ENCODE measurements around the gene TPCN2.

TPCN2 gene

DNA sequence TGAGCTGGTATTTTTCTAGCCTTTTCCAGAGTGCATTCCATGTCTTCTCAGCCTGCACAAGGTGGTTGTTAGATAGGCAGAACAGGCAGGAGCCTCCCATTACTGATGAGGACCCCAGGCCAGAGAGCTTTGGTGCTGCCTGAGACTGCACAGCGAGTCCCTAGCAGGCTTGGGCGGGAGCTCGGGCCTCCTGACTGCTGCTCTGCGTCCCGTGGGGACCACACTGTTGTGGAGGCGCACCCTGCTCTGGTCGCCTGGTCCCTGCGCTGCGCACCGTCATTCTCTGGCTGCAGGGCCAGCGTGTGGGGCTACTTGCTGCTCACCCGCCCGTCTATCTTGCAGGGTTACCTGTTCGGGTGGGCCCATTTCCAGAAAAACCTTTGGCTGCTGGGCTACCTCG lies 8.5 kb downstream of the TPCN2 start:
- DNase-seq (ENCODE audit: low read depth in 3 of 3): no peak

- DNase-seq (ENCODE audit: low read depth in 3 of 3): no peak
Measured at GRCh38 chr11:69057801-69058200, 9.1 kb downstream of the TPCN2 start.

GRCh38 chr11:69058511-69059270 lies 10.0 kb downstream of the TPCN2 start:
- DNase-seq (ENCODE audit: low read depth in 3 of 3): no peak

- no peak for DNase-seq (ENCODE audit: low read depth in 3 of 3)
Measured at GRCh38 chr11:69059429-69059828, 10.7 kb downstream of the TPCN2 start.

GRCh38 chr11:69059985-69060384 lies 11.3 kb downstream of the TPCN2 start:
- no peak for DNase-seq (ENCODE audit: low read depth in 3 of 3)

GRCh38 chr11:69060806-69061712 lies 12.3 kb downstream of the TPCN2 start:
- no peak for DNase-seq (ENCODE audit: low read depth in 3 of 3)

GRCh38 chr11:69061713-69062053 lies 13.0 kb downstream of the TPCN2 start:
- no peak for DNase-seq (ENCODE audit: low read depth in 3 of 3)

GRCh38 chr11:69062169-69062855 lies 13.6 kb downstream of the TPCN2 start:
- no peak for DNase-seq (ENCODE audit: low read depth in 3 of 3)

- no peak for DNase-seq (ENCODE audit: low read depth in 3 of 3)
Measured at GRCh38 chr11:69062873-69063651, 14.3 kb downstream of the TPCN2 start.

DNA sequence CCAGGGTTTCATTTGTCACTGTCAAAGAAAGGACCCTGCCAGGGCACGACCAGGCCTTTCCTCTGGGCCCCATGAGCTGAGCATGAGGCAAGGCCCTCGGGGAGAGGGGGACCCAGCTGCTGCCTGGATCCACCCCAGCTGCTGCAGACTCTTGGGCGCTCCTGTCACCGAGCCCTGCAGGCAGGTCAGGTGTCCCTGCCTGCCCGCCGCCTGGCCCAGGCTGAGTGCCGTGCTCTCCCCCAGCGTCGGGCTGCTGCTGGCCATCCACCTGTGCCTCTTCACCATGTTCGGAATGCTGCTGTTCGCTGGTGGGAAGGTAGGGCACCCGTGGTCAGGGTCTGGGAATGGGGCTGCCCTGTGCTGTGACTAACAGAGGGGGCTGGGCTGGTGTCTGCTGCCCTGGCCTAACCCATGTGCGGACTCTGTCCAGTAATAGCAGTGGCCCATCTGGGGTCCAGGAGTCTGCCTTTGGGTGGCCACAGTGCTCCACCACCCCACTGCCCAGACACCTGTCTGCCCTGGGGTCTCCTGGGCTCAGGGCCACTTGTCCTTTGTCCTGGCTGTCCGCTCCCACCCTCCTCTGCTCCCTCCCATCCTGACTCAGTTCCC lies 15.0 kb downstream of the TPCN2 start:
- no peak for DNase-seq (ENCODE audit: low read depth in 3 of 3)

DNA sequence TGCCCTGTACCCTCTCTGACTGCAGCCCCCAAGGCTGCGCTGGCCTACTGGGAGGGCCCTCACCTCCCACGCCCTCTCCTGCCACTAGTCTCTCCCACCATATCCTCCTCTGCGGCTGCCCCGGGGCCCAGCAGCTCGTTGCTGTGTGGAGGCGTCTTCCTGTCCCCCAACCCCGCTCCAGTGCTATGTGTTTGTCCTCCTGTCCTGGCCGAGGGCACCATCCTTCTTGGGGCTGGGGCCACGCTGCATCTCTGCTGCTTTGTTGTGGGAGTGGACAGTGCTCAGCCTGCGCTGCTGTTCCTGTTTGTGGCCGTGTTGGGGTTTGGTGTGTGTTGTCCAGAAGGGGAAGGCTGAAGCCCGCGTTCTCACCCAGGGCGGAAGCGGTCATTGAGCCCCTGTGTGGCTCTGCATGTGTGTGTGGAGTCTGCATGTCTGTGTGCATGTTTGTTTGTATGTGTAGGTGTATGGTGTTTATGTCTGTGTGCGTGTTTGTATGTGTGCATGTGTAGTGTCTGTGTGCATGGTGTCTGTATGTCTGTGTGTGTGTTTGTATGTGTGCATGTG lies 15.7 kb downstream of the TPCN2 start:
- no peak for DNase-seq (ENCODE audit: low read depth in 3 of 3)

GRCh38 chr11:69065147-69065710 lies 16.5 kb downstream of the TPCN2 start:
- DNase-seq (ENCODE audit: low read depth in 3 of 3): no peak

GRCh38 chr11:69066122-69067112 lies 17.7 kb downstream of the TPCN2 start:
- DNase-seq (ENCODE audit: low read depth in 3 of 3): no peak

- no peak for DNase-seq (ENCODE audit: low read depth in 3 of 3)
Measured at GRCh38 chr11:69067200-69067599, 18.5 kb downstream of the TPCN2 start.

DNA sequence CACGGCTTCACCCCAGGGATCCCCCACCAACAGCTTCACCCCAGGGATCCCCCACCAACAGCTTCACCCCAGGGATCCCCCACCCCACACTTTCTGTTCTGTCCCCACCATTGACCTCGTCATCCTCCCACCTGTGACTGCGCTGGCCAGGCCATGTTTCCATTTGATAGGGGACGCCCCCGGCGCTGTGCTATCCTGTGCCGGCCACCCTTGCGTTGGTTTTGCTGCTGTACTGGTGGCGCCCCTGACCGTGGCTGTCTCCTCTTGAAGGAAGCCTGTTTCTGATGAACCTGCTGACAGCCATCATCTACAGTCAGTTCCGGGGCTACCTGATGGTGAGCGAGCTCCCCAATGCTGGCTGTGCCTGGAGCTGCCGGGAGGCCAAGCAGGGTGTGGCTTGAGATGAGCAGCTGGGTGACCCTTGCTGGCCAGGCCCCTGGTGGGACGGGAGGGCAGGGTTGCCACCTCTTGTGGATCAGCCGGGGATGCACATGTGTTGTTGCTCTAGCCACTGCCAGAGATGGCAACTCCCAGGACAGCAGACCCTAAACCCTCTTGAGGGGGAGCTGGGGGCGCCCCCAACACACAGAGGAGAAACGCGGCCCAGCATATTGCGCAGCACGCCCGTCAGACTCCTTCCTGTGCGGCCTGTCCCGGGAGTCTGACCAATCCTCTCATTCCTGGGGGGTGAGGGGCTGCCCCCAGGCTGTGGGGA lies 22.5 kb downstream of the TPCN2 start:
- no peak for DNase-seq (ENCODE audit: low read depth in 3 of 3)

DNA sequence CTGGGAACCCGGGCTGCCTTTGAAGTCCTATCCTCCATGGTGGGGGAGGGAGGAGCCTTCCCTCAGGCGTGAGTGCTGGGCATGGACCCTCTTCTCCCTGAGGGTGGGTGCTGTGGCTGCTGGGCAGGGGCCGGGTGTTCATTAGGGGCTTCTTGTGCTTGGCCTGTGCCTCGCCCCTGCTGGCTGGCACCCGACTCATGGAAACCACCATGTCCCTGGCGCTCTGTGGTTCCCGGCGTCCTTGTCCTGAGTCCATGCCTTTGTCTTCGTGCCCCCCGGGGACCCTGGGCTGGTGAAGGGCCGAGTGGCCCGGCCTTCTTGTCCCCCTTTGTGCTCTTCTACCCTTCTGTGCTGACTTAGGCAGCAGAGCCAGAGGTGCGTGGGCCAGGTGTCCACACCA lies 23.2 kb downstream of the TPCN2 start:
- DNase-seq (ENCODE audit: low read depth in 3 of 3): no peak

- no peak for DNase-seq (ENCODE audit: low read depth in 3 of 3)
Measured at GRCh38 chr11:69073469-69073868, 24.7 kb downstream of the TPCN2 start.

DNA sequence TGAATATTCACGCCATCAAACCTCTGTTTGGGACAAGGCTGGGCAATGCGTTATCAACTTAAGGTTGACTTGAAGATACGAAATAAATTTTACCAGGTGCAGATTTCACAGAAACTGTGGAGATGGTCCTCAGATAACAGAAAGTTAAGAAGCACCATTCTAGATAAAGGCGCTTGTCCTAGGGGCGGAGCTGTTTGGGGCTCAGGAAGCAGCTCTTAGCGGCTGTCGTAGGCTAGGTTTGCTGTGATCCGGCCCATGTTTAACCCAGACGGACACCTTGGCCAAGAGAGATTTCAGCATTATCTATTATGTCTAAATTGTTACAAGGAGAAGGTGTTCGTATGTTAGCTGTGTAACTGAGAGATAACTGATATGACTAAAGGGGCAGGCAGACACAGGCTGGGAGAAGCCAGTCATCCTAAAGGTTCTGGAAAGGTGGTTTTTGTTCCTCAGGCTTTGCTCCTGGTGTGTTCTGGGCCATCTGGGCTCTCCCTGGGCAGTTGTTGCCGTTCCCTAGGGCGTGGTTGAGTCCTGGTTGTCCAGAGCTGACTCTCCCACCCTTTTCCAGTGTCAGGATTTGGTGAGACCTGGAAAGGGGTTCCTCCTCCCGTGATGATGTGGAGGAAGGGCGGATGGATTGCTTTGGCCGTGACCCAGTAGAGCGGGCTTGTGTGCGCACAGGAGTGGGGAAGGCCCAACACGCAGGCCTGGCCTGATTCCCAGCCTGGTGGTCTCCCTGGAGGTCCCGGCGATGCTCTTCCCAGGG lies 25.8 kb downstream of the TPCN2 start:
- no peak for DNase-seq (ENCODE audit: low read depth in 3 of 3)

All from stimulated activated CD4-positive, alpha-beta T cell treated with anti-CD3 and anti-CD28 coated beads, TNF-alpha, amount 100 ng/mL, for 24 hours (primary cell).